K562 (cell line): Measurements from ENCODE around the gene POLG. TPM values are rescaled to one million over a fixed set of nuclear protein-coding genes. Genes with fewer than 3 reads are reported as not detected.

Experiments used
- ATAC-seq: fragments of 200-7000 bp; cut with Tn5 transposase; 3 replicates; pipeline ENCODE4 v1.9.1; 2020; ENCODE audit warnings: moderate library complexity
- BruUV-seq: library from RNA; stranded (reverse); fragments of 400-500 nt; replicated peaks from 2 replicates; lab custom pipeline; 2021; lab: Mats Ljungman, UMichigan
- CTCF ChIA-PET: fragments of 300-600 bp; formaldehyde crosslinking; extraction: SDS; loops from one replicate; lab custom pipeline; 2021; ENCODE audit warnings: low intra/inter-chr PET ratio; lab: Yijun Ruan, JAX
- POLR2A ChIA-PET: fragments of 300-600, 350-650 bp; sonication (Branson Sonifier 250); formaldehyde crosslinking; extraction: SDS; loops from one replicate; lab custom pipeline; 2021; ENCODE audit warnings: antibody characterized with exemption, inconsistent platforms; lab: Yijun Ruan, JAX
- DNase-seq, 4 experiments: peaks; one replicate each; pipeline versions ENCODE4 v3.0.0 to v3.0.0-alpha.2; 2011 to 2018; ENCODE audit warnings: low spot score in 3 of 4, mixed read lengths in 3 of 4; ENCODE audit errors: extremely low read depth in 1 of 4
- FAIRE-seq: peaks from 2 replicates; lab custom pipeline; 2011; peaks lifted over from hg19 to GRCh38; lab: Jason Lieb, UNC
- H2AFZ ChIP-seq: 2 replicates; pipeline ENCODE4 v1.6.0; 2011; ENCODE audit warnings: low read depth, low read length, control low read depth, inconsistent platforms
- H3K27ac ChIP-seq: fragments of 200-600 bp; 3 replicates; pipeline ENCODE4 v1.8.0; 2011; ENCODE audit warnings: low read depth, mild to moderate bottlenecking, control low read depth, inconsistent platforms, low read length, moderate library complexity, mixed read lengths; ENCODE audit errors: extremely low read depth
- H3K27me3 ChIP-seq, 2 experiments: fragments of 300-600 bp in 1 of 2; 2 replicates in 1 of 2; 3 replicates in 1 of 2; pipeline versions ENCODE4 v1.6.0 to v1.8.0; 2011; ENCODE audit warnings: inconsistent platforms in 2 of 2, low read length in 2 of 2, mild to moderate bottlenecking in 1 of 2, mixed read lengths in 1 of 2, moderate library complexity in 1 of 2; ENCODE audit not compliant: control insufficient read depth in 2 of 2, insufficient read depth in 2 of 2
- H3K36me3 ChIP-seq: fragments of 300-600 bp; 3 replicates; pipeline ENCODE4 v1.8.0; 2011; ENCODE audit warnings: mild to moderate bottlenecking, low read length, inconsistent platforms; ENCODE audit not compliant: control insufficient read depth, insufficient read depth
- H3K4me1 ChIP-seq, 2 experiments: fragments of 200-600 bp in 1 of 2; replicated peaks in 1 of 2; 2 replicates in 1 of 2; 3 replicates in 1 of 2; pipeline versions ENCODE4 v1.5.1 to v1.8.0; 2011; ENCODE audit warnings: inconsistent platforms in 2 of 2, low read length in 2 of 2, mild to moderate bottlenecking in 1 of 2, mixed read lengths in 1 of 2, moderate library complexity in 1 of 2; ENCODE audit not compliant: control insufficient read depth in 2 of 2, insufficient read depth in 2 of 2
- H3K4me2 ChIP-seq: 2 replicates; pipeline ENCODE4 v1.6.1; 2011; ENCODE audit warnings: low read length, control low read depth, inconsistent platforms, mixed read lengths; ENCODE audit not compliant: insufficient read depth
- H3K4me3 ChIP-seq: fragments of 200-600 bp; sonication (generic), shearing (Covaris generic); 2 replicates; pipeline ENCODE4 v1.5.1; 2016; ENCODE audit warnings: control low read depth, inconsistent platforms
- H3K79me2 ChIP-seq: fragments of 200-600 bp; 3 replicates; pipeline ENCODE4 v1.8.0; 2011; ENCODE audit warnings: low read length, inconsistent platforms; ENCODE audit not compliant: control insufficient read depth, insufficient read depth
- H3K9ac ChIP-seq, 2 experiments: 2 replicates each; pipeline versions ENCODE4 v1.6.0 to v1.6.1; 2011; ENCODE audit warnings: low read depth in 2 of 2, low read length in 2 of 2, control low read depth in 1 of 2, inconsistent platforms in 1 of 2, mild to moderate bottlenecking in 1 of 2, mixed read lengths in 1 of 2; ENCODE audit not compliant: insufficient read depth in 1 of 2
- H3K9me1 ChIP-seq: one replicate; pipeline ENCODE4 v1.6.0; 2011; ENCODE audit warnings: inconsistent platforms, mild to moderate bottlenecking, low read length, moderate library complexity; ENCODE audit not compliant: control insufficient read depth, insufficient read depth
- H3K9me3 ChIP-seq: replicated peaks from 2 replicates; pipeline ENCODE4 v1.5.1; 2011; ENCODE audit warnings: low read depth, low read length, inconsistent platforms; ENCODE audit not compliant: control insufficient read depth, insufficient read depth
- H4K20me1 ChIP-seq: replicated peaks from 2 replicates; pipeline ENCODE4 v1.6.1; 2011; ENCODE audit warnings: low read length, inconsistent platforms, mixed read lengths; ENCODE audit not compliant: control insufficient read depth, insufficient read depth
- BHLHE40 ChIP-seq: IDR thresholded peaks from 2 replicates; pipeline ENCODE4 v1.6.1; 2011; ENCODE audit warnings: low read length, improper control_type of control experiment
- GABPA ChIP-seq: fragments of 200-800 bp; sonication (Bioruptor generic); conservative IDR thresholded peaks from 2 replicates; pipeline ENCODE4 v1.6.1; 2016; ENCODE audit warnings: low read depth, missing genetic modification characterization, missing compliant biosample characterization
- TARDBP ChIP-seq: fragments of 450-650 bp; IDR thresholded peaks from 2 replicates; pipeline ENCODE4 v1.6.1; 2016
- ZC3H11A ChIP-seq: IDR thresholded peaks from 2 replicates; pipeline ENCODE4 v1.6.1; 2012; ENCODE audit warnings: low read depth, low read length, improper control_type of control experiment
- WGBS: fragments of 100-300 bp; shearing (Covaris generic); methylation state at CpG from one replicate; pipeline ENCODE4 v1.1.6; 2016; ENCODE audit warnings: low coverage, mixed read lengths; ENCODE audit not compliant: insufficient coverage; ENCODE audit errors: missing lambda C conversion rate; 5-methylcytosine and 5-hydroxymethylcytosine counted together
- in situ Hi-C: fragments of 300-500 bp; cut with MboI; formaldehyde crosslinking; loops from 4 replicates; pipeline ENCODE4 v1.15.0; 2018; ENCODE audit warnings: inconsistent platforms, mixed read lengths
- intact Hi-C: fragments of 100-400 bp; cut with micrococcal nuclease; formaldehyde crosslinking; loops from 2 replicates; pipeline ENCODE4 v1.14.2; 2022
- polyA plus RNA-seq, 8 experiments: library from polyadenylated mRNA; depleted of rRNA in 4 of 8; stranded (reverse) in 5 of 8; unstranded in 3 of 8; fragments of >200 nt; fragmentation: Nextera tagmentation in 2 of 8; fragmentation: Illumina TruSeq in 1 of 8; extraction: Ambion mirVana in 2 of 8; extraction: Trizol in 1 of 8; gene quantifications; 2 replicates each; pipeline versions ENCODE4 v1.2.1 to v1.2.3, GENCODE V29; 2011 to 2014; ENCODE audit warnings: inconsistent platforms in 1 of 8, missing spikeins in 1 of 8
- total RNA-seq, 7 experiments: library from RNA; depleted of rRNA in 6 of 7; stranded (reverse); fragments of >200 nt in 6 of 7; fragmentation: Illumina TruSeq in 2 of 7; extraction: Trizol in 2 of 7; gene quantifications; 2 replicates each; pipeline versions ENCODE4 v1.2.1 to v1.2.3, GENCODE V29; 2011 to 2021; ENCODE audit warnings: low replicate concordance in 1 of 7
- TF ChIP-seq, protein P1 (sequence below), 2 experiments: fragments of 150-350 bp in 1 of 2; IDR thresholded peaks; 2 replicates each; pipeline ENCODE4 v1.6.1; 2012 to 2016; ENCODE audit warnings: low read depth in 2 of 2, low read length in 2 of 2, mild to moderate bottlenecking in 1 of 2, moderate library complexity in 1 of 2
- TF ChIP-seq, protein P2 (sequence below): sonication (generic); formaldehyde crosslinking; IDR thresholded peaks from 2 replicates; pipeline ENCODE4 v1.8.0; 2022; ENCODE audit warnings: mild to moderate bottlenecking, missing genetic modification reagents
- TF ChIP-seq, protein P3 (sequence below), 3 experiments: IDR thresholded peaks in 2 of 3; conservative IDR thresholded peaks in 1 of 3; 2 replicates each; pipeline ENCODE4 v1.5.1; 2011 to 2012; ENCODE audit warnings: low read length in 3 of 3, mild to moderate bottlenecking in 3 of 3, control low read depth in 2 of 3, improper control_type of control experiment in 1 of 3, inconsistent platforms in 1 of 3, low read depth in 1 of 3, mixed read lengths in 1 of 3, moderate library complexity in 1 of 3; ENCODE audit not compliant: insufficient read depth in 2 of 3

Gene POLG
- total and polyA plus RNA-seq, 9 of the 15 experiments (the other 6 are each of a cell fraction or from before 2014, with no cell fraction given): 15.2 to 83.8 (median 38.6) TPM

DNA sequence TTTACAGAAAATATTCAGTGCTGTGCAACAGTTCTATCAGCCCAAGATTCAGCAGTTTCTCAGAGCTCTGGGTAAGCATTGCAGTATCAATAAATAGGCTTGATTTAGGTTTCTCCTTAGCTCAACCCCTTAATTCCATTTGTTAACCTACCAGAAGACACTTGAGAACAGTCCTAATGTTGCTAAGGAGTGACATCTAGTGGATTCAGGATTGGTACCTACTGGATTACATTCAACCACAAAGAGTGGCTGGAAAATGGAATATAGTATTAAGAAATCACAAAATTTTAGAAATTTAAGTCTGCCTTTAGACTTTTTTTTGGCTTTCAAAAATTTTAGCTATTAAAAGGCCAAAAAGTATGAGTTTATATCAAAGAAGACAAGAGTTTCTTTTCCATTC, 34.7 kb downstream of the POLG start (continued):
- TF ChIP-seq, protein P1, sequence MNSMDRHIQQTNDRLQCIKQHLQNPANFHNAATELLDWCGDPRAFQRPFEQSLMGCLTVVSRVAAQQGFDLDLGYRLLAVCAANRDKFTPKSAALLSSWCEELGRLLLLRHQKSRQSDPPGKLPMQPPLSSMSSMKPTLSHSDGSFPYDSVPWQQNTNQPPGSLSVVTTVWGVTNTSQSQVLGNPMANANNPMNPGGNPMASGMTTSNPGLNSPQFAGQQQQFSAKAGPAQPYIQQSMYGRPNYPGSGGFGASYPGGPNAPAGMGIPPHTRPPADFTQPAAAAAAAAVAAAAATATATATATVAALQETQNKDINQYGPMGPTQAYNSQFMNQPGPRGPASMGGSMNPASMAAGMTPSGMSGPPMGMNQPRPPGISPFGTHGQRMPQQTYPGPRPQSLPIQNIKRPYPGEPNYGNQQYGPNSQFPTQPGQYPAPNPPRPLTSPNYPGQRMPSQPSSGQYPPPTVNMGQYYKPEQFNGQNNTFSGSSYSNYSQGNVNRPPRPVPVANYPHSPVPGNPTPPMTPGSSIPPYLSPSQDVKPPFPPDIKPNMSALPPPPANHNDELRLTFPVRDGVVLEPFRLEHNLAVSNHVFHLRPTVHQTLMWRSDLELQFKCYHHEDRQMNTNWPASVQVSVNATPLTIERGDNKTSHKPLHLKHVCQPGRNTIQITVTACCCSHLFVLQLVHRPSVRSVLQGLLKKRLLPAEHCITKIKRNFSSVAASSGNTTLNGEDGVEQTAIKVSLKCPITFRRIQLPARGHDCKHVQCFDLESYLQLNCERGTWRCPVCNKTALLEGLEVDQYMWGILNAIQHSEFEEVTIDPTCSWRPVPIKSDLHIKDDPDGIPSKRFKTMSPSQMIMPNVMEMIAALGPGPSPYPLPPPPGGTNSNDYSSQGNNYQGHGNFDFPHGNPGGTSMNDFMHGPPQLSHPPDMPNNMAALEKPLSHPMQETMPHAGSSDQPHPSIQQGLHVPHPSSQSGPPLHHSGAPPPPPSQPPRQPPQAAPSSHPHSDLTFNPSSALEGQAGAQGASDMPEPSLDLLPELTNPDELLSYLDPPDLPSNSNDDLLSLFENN (IDR thresholded peaks at IDR 0.05; ENCODE audit: low read depth in 2 of 2, low read length in 2 of 2): no peak
- TF ChIP-seq, all 486 proteins: peak for 3

DNA sequence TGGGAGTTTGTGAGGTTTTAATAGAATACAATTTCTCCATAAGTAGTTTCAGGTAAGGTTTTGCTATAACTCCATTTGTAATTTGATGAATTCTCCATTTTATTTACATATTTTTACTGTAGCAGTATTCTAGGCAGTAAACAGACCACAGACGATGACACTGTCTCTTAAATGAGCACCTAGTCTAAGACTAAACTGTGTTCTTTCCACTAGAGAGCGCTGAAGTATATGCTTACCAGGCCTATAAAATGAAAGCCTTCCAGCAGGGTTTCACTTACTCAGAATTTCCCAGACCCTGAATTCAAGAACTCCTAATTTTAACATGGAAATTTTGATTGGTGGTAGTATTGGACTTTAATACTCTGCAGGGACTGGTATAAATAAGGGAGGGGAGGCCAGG, 41.6 kb downstream of the POLG start:
- ChIA-PET POLR2A (interaction anchor here (0.9 kb wide), 1 partner anchor 26 kb away, joined by 3 read pairs; no protein-coding TSS in a partner anchor), CTCF (no interaction called here)
- no peaks in the 10 kb centered on the region for H3K79me2 ChIP-seq
- BruUV-seq: no TSS peak
- in situ Hi-C loops (no loop called here), intact Hi-C loops (no loop called here)
- TF ChIP-seq, protein P2, sequence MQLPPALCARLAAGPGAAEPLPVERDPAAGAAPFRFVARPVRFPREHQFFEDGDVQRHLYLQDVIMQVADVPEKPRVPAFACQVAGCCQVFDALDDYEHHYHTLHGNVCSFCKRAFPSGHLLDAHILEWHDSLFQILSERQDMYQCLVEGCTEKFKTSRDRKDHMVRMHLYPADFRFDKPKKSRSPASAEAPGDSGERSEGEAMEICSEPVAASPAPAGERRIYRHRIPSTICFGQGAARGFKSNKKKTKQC (CRISPR knock-in tag): no peak
- TF ChIP-seq BHLHE40 (no peak), GABPA (tag) (no peak), ZC3H11A (no peak), TARDBP (no peak)
- TF ChIP-seq, protein P3, sequence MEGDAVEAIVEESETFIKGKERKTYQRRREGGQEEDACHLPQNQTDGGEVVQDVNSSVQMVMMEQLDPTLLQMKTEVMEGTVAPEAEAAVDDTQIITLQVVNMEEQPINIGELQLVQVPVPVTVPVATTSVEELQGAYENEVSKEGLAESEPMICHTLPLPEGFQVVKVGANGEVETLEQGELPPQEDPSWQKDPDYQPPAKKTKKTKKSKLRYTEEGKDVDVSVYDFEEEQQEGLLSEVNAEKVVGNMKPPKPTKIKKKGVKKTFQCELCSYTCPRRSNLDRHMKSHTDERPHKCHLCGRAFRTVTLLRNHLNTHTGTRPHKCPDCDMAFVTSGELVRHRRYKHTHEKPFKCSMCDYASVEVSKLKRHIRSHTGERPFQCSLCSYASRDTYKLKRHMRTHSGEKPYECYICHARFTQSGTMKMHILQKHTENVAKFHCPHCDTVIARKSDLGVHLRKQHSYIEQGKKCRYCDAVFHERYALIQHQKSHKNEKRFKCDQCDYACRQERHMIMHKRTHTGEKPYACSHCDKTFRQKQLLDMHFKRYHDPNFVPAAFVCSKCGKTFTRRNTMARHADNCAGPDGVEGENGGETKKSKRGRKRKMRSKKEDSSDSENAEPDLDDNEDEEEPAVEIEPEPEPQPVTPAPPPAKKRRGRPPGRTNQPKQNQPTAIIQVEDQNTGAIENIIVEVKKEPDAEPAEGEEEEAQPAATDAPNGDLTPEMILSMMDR (IDR thresholded peaks at IDR 0.05 in 2 of 3, conservative IDR thresholded peaks at IDR 0.05 in 1 of 3; ENCODE audit: insufficient read depth in 2 of 3, low read depth in 1 of 3, low read length in 3 of 3): peak in 1 of 3 experiments; percentile 21; a peak in 2 of 6 replicates
- H3K4me2 ChIP-seq: no peak overlapping the region
- H3K36me3 ChIP-seq: peaks cover 71% of the 10 kb centered on the region
- WGBS: 88% methylated on average over 2 of the region's 2 CpGs
- H3K9me1 ChIP-seq: no peaks in the 10 kb centered on the region
- no peaks in the 10 kb centered on the region for H3K9me3 ChIP-seq
- FAIRE-seq: no peak
- H3K4me1 ChIP-seq: no peaks in the 10 kb centered on the region; a peak in 1 of 5 replicates
- H3K27ac ChIP-seq: no peak overlapping the region
- H3K27me3 ChIP-seq: no peaks in the 10 kb centered on the region
- H2AFZ ChIP-seq: no peak overlapping the region
- H4K20me1 ChIP-seq: no peaks in the 10 kb centered on the region
- no peak for DNase-seq
- H3K9ac ChIP-seq: no peak overlapping the region
- no peak overlapping the region for H3K4me3 ChIP-seq
- ATAC-seq: peak; percentile 57; the same call in 1 of the 3 replicates
